Endothelial cell of umbilical vein (primary cell): ENCODE measurements around the gene YBX3. TPM values are rescaled to one million over a fixed set of nuclear protein-coding genes. Genes with fewer than 3 reads are reported as not detected.

Experiments
- Bru-seq: library from RNA; stranded (reverse); fragments of 400-500 nt; gene quantifications from one replicate; lab custom pipeline; 2021; lab: Mats Ljungman, UMichigan
- BruChase-seq, 2 experiments: library from RNA; stranded (reverse); fragments of 400-500 nt; gene quantifications; one replicate each; lab custom pipeline; 2021; lab: Mats Ljungman, UMichigan
- BruUV-seq: library from RNA; stranded (reverse); fragments of 400-500 nt; replicated peaks from 2 replicates; lab custom pipeline; 2021; lab: Mats Ljungman, UMichigan
- CTCF ChIA-PET: fragments of 300-600, 350-600 bp; sonication (Branson Sonifier 250); formaldehyde crosslinking; loops from one replicate; lab custom pipeline; 2021; ENCODE audit warnings: antibody characterized with exemption, inconsistent platforms; lab: Charles Lee
- POLR2A ChIA-PET: fragments of 300-600, 350-600 bp; sonication (Branson Sonifier 250); formaldehyde crosslinking; loops from one replicate; lab custom pipeline; 2021; ENCODE audit warnings: antibody characterized with exemption, inconsistent platforms; lab: Charles Lee
- DNase-seq: peaks from one replicate; pipeline ENCODE4 v3.0.0-alpha.2; 2011; ENCODE audit warnings: low read depth, low spot score
- FAIRE-seq: peaks from 2 replicates; lab custom pipeline; 2011; peaks lifted over from hg19 to GRCh38; lab: Jason Lieb, UNC
- H2AFZ ChIP-seq: 2 replicates; pipeline ENCODE4 v1.6.0; 2012; ENCODE audit warnings: low read depth, low read length, control low read depth, inconsistent platforms
- H3K27ac ChIP-seq: 2 replicates; pipeline ENCODE4 v1.5.1; 2011; ENCODE audit warnings: low read depth, mild to moderate bottlenecking, control low read depth, low read length, moderate library complexity; ENCODE audit not compliant: insufficient read depth
- H3K27me3 ChIP-seq, 2 experiments: 2 replicates each; pipeline versions ENCODE4 v1.6.0 to v1.6.1; 2011; ENCODE audit warnings: low read length in 2 of 2, mixed read lengths in 1 of 2; ENCODE audit not compliant: control insufficient read depth in 2 of 2, insufficient read depth in 2 of 2
- H3K36me3 ChIP-seq, 2 experiments: 2 replicates in 1 of 2; 3 replicates in 1 of 2; pipeline ENCODE4 v1.5.1; 2011; ENCODE audit warnings: low read length in 2 of 2, mild to moderate bottlenecking in 1 of 2, moderate library complexity in 1 of 2; ENCODE audit not compliant: control insufficient read depth in 2 of 2, insufficient read depth in 2 of 2; ENCODE audit errors: extremely low read depth in 1 of 2
- H3K4me1 ChIP-seq: 3 replicates; pipeline ENCODE4 v1.5.1; 2011; ENCODE audit warnings: mild to moderate bottlenecking, low read length; ENCODE audit not compliant: control insufficient read depth, insufficient read depth; ENCODE audit errors: extremely low read depth
- H3K4me2 ChIP-seq: 2 replicates; pipeline ENCODE4 v1.6.1; 2011; ENCODE audit warnings: low read length, control low read depth, mixed read lengths; ENCODE audit not compliant: insufficient read depth
- H3K4me3 ChIP-seq, 3 experiments: fragments of 200-600 bp in 1 of 3; sonication (generic), shearing (Covaris generic) in 1 of 3; replicated peaks in 1 of 3; 2 replicates each; pipeline ENCODE4 v1.5.1; 2011 to 2016; ENCODE audit warnings: control low read depth in 3 of 3, low read length in 3 of 3, mild to moderate bottlenecking in 2 of 3, inconsistent platforms in 1 of 3, low read depth in 1 of 3, moderate library complexity in 1 of 3; ENCODE audit not compliant: insufficient read depth in 1 of 3
- H3K79me2 ChIP-seq: 2 replicates; pipeline ENCODE4 v1.6.0; 2012; ENCODE audit warnings: low read length, inconsistent platforms; ENCODE audit not compliant: control insufficient read depth, insufficient read depth
- H3K9ac ChIP-seq: replicated peaks from 2 replicates; pipeline ENCODE3; 2011; ENCODE audit warnings: low read length, control low read depth; ENCODE audit not compliant: insufficient read depth; ENCODE audit errors: extremely low read depth
- H3K9me1 ChIP-seq: replicated peaks from 3 replicates; pipeline ENCODE4 v1.6.0; 2011; ENCODE audit warnings: mild to moderate bottlenecking, low read length; ENCODE audit not compliant: control insufficient read depth, insufficient read depth; ENCODE audit errors: extremely low read depth
- H3K9me3 ChIP-seq: replicated peaks from 2 replicates; pipeline ENCODE4 v1.5.1; 2012; ENCODE audit warnings: low read length, inconsistent platforms; ENCODE audit not compliant: control insufficient read depth, insufficient read depth
- H4K20me1 ChIP-seq: replicated peaks from 2 replicates; pipeline ENCODE3; 2011; ENCODE audit warnings: mild to moderate bottlenecking, low read length; ENCODE audit not compliant: control insufficient read depth, insufficient read depth; ENCODE audit errors: extremely low read depth
- EZH2 ChIP-seq: IDR thresholded peaks from 2 replicates; pipeline ENCODE4 v1.6.1; 2012; ENCODE audit warnings: borderline replicate concordance, low read depth, mild to moderate bottlenecking, moderate library complexity, low read length, inconsistent platforms; ENCODE audit not compliant: severe bottlenecking
- GATA2 ChIP-seq: IDR thresholded peaks from 2 replicates; pipeline ENCODE4 v1.7.0; 2011; ENCODE audit warnings: low read depth, mild to moderate bottlenecking, moderate library complexity, mixed read lengths, low read length; ENCODE audit not compliant: insufficient read length, insufficient read depth
- MYC ChIP-seq: IDR thresholded peaks from one replicate; pipeline ENCODE4 v1.6.1; 2011; ENCODE audit warnings: mild to moderate bottlenecking, low read depth, low read length
- POLR2A ChIP-seq: IDR thresholded peaks from 2 replicates; pipeline ENCODE4 v1.6.1; 2012; ENCODE audit warnings: low read depth, mild to moderate bottlenecking, control low read depth, low read length
- POLR2AphosphoS5 ChIP-seq: IDR thresholded peaks from 2 replicates; pipeline ENCODE4 v1.6.1; 2012; ENCODE audit warnings: low read depth, mild to moderate bottlenecking, control low read depth, low read length, moderate library complexity; ENCODE audit not compliant: insufficient read depth
- dilution Hi-C: fragments of 300-500 bp; cut with MboI; formaldehyde crosslinking; loops from one replicate; pipeline ENCODE4 v1.15.0; 2019; ENCODE audit warnings: low sequenced_read_pairs; ENCODE audit not compliant: extremely low pct_ligation_motif_present
- intact Hi-C: fragments of 100-400 bp; cut with micrococcal nuclease; formaldehyde crosslinking; loops from one replicate; pipeline ENCODE4 v1.10.0; 2022
- long read RNA-seq: library from polyadenylated mRNA; stranded (forward); transcript quantifications from one replicate; pipeline ENCODE4 v2.0.0, GENCODE V29; 2021
- polyA minus RNA-seq, 3 experiments: library from RNA; depleted of rRNA, polyadenylated mRNA; stranded (reverse); fragments of >200 nt; gene quantifications; 1 replicate in 1 of 3; 2 replicates in 2 of 3; pipeline ENCODE4 v1.2.3, GENCODE V29; 2011
- polyA plus RNA-seq, 4 experiments: library from polyadenylated mRNA; depleted of rRNA in 3 of 4; stranded (reverse) in 3 of 4; unstranded in 1 of 4; fragments of >200 nt; gene quantifications; 2 replicates each; pipeline versions ENCODE4 v1.2.1 to v1.2.3, GENCODE V29; 2011 to 2012; ENCODE audit warnings: missing spikeins in 1 of 4
- total RNA-seq: library from RNA; stranded (reverse); gene quantifications from 2 replicates; pipeline ENCODE4 v1.2.3, GENCODE V29; 2021
- TF ChIP-seq, protein P1 (sequence below): IDR thresholded peaks from 2 replicates; pipeline ENCODE4 v1.6.1; 2011; ENCODE audit not compliant: insufficient read depth, insufficient read length
- TF ChIP-seq, protein P2 (sequence below), 2 donors: IDR thresholded peaks; 1 replicate in 1 of 2; 2 replicates in 1 of 2; pipeline ENCODE4 v1.5.1; 2011; ENCODE audit warnings: low read length in 2 of 2, mild to moderate bottlenecking in 2 of 2, moderate library complexity in 2 of 2, control low read depth in 1 of 2, inconsistent platforms in 1 of 2, low read depth in 1 of 2; ENCODE audit not compliant: insufficient read depth in 1 of 2; ENCODE audit errors: extremely low read depth in 1 of 2

The YBX3 gene
- 411 and 441 TPM in 2 replicates for total RNA-seq
- polyA plus RNA-seq = 99.3 and 137 TPM in 2 replicates
- 263 and 280 TPM in 2 replicates for polyA plus RNA-seq (2011; cell fraction: cytosol; rRNA removed)
- 633 and 651 TPM in 2 replicates for polyA plus RNA-seq (2011; cell fraction: nucleus; rRNA removed)
- 349 and 394 TPM in 2 replicates for polyA plus RNA-seq (2012)
- polyA minus RNA-seq = 144 and 213 TPM in 2 replicates
- 77.8 TPM for polyA minus RNA-seq (2011; cell fraction: cytosol; rRNA and poly(A)+ RNA removed)
- 604 and 641 TPM in 2 replicates for polyA minus RNA-seq (2011; cell fraction: nucleus; rRNA and poly(A)+ RNA removed)
- Bru-seq, nascent RNA = percentile 97 among the genes with signal in this experiment
- BruChase-seq, experiment 1, labeled RNA remaining after a 6-hour chase = percentile 93 among the genes with signal in this experiment
- BruChase-seq, experiment 2, labeled RNA remaining after a 2-hour chase = percentile 89 among the genes with signal in this experiment
- long read RNA-seq, transcript YBX3-202 (9 exons, 1,708 nt) = minor isoform, 617 of 2,179 reads
- long read RNA-seq, transcript YBX3-201 (10 exons, 1,796 nt) = major isoform, 1,187 of 2,179 reads
- long read RNA-seq, partial matches to known transcripts = 35 of 2,179 reads
- long read RNA-seq, other reads (novel, unspliced or antisense) = 336 of 2,179 reads

DNA sequence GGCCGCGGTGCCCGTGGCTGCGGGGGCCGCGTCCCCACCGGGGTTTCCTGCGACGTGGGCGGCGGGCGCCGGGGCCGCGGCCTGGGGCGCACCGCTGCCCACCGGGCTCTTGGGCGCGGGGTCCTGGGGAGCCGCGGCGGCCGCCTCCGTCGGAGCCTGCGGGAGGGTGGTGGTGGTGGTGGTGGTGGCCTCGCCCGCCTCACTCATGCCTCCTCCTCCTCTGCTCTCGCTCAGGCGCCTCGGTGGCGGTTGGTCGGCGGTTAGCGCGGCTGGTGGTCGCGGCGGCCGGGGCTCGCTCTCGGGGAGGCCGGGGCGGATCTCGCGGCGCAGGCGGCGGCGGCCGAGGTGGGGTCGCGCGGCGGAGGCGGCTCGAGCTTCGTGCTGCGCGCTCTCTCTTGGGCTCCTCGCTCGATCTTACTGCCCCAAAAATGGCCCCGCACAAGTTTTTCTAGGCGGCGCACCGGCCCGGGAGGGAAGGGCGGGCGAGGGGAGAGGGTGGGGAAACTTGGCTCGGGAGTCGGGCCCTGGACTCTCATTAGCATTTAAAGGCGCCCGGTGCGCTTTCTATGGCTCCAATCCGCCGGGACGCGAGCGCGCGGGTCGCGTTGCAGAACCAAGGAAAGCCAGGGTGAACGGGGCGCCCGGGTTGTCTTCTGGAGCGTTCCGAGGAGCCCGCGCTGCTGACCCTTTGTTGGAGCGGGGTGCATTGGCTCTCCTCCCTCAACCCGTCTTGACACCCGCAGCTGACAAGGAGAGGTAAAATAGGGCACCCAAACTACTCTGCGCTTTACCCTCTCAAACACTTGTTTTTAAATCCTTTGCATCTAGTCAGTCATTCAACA is at the start of gene YBX3:
YBX3 (minus strand) TSS at position 419 of the 842 bp plus-strand sequence; CDS start at position 207, 212 bp downstream.
- Histone ChIP-seq H3K4me2 (peak within 1 kb of the TSS; percentile 98), H2AFZ (peak within 1 kb of the TSS; percentile 55), H4K20me1 (peaks cover 4% of the 10 kb centered on the region), H3K27me3 (no peaks in the 10 kb centered on the region), H3K36me3 (no peaks in the 10 kb centered on the region), H3K9me3 (no peaks in the 10 kb centered on the region), H3K79me2 (peaks cover 58% of the 10 kb centered on the region), H3K9ac (peak within 1 kb of the TSS; percentile 99), H3K9me1 (no peaks in the 10 kb centered on the region), H3K27ac (peak within 1 kb of the TSS; percentile 98), H3K4me1 (peaks cover 44% of the 10 kb centered on the region), H3K4me3 (peak within 1 kb of the TSS; percentile 87 to 92 (median 88))
- DNase-seq (peak; percentile 84), FAIRE-seq (peak; percentile 18)
- ChIA-PET POLR2A (no interaction called here), CTCF (interaction anchor here (1.3 to 3.4 kb wide), 3 partner anchors 27 to 487 kb away, joined by 4 to 30 read pairs (median 4); no protein-coding TSS in a partner anchor)
- no peak for TF ChIP-seq GATA2
- TF ChIP-seq MYC = no peak
- TF ChIP-seq EZH2 = no peak
- TF ChIP-seq, protein P1, sequence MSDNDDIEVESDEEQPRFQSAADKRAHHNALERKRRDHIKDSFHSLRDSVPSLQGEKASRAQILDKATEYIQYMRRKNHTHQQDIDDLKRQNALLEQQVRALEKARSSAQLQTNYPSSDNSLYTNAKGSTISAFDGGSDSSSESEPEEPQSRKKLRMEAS = no peak
- TF ChIP-seq, protein P2, sequence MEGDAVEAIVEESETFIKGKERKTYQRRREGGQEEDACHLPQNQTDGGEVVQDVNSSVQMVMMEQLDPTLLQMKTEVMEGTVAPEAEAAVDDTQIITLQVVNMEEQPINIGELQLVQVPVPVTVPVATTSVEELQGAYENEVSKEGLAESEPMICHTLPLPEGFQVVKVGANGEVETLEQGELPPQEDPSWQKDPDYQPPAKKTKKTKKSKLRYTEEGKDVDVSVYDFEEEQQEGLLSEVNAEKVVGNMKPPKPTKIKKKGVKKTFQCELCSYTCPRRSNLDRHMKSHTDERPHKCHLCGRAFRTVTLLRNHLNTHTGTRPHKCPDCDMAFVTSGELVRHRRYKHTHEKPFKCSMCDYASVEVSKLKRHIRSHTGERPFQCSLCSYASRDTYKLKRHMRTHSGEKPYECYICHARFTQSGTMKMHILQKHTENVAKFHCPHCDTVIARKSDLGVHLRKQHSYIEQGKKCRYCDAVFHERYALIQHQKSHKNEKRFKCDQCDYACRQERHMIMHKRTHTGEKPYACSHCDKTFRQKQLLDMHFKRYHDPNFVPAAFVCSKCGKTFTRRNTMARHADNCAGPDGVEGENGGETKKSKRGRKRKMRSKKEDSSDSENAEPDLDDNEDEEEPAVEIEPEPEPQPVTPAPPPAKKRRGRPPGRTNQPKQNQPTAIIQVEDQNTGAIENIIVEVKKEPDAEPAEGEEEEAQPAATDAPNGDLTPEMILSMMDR (IDR thresholded peaks at IDR 0.05; ENCODE audit: extremely low read depth in 1 of 2, insufficient read depth in 1 of 2, low read depth in 1 of 2, low read length in 2 of 2) = no peak
- TF ChIP-seq POLR2AphosphoS5 = peak; percentile 72
- TF ChIP-seq POLR2A = peak; percentile 53
- no TSS peak for BruUV-seq
- dilution Hi-C loops (no loop called here), intact Hi-C loops (loop anchor here (1.0 to 5.0 kb wide), 5 partner anchors 27 to 511 kb away; partner anchors contain the start of genes GABARAPL1, MAGOHB and SMIM10L1)
